ENCODE data around the gene RACK1.

The RACK1 gene

DNA sequence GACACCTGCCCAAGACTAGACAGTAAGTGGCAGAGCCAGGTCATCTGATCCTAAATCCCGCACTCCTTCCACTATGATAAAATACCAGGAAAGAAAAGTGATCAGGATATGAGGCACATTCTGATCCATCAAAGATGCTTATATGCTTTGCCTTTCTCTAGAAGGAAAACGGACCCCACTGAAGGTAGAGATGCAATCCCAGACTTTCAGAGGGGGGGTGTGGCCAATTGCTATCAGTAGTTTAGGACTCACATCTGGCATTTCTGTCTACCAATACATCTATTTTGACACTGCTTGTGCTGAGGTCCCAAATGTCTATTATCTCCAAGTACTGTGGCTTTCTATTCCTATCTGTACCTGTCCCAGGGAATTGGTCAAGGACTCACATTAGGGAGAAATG is 15.6 kb upstream of the RACK1 start:
- DNase-seq, result no peak

DNA sequence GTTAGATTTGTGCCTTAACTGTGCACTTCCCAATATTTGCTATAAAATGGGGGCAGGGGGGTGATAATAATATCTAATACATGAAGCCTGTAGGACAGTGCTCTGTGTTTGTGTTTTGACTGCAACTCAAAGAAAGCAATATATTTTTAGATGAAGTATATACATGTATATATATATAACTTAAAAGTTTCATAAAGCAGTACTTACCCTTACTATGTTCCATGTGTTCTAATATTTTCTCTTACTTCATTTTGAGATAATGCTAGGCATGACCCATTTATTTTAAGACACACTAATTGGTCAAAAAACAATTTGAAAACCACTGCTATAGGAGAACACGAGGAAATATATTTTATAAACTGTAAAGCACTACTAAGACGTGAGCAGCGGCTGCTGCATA is 14.9 kb upstream of the RACK1 start:
- DNase-seq, result no peak

- no peak for DNase-seq
These were observed 12.3 kb upstream of the RACK1 start for GRCh38 chr5:181255836-181256578.

DNA sequence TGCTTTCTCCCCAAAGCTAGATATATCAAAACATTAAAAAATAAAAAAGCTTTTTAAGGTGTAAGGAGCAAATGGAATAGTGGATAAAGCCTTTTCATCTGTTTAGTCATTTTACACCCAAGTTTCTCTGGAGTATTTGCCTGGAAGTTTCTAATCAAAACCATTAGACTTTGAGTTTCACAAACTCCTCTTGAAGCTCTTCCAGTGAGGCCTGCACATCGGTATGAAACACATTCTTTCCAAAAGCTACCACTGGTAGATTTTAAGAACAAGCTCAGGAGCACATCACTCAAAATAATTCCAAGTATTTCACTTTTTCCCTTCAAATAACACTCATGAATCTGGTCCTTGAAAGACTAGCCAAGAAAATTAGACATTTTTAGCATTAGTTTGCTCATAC is 11.6 kb upstream of the RACK1 start:
- DNase-seq, result no peak

GRCh38 chr5:181248277-181248676 is 4.6 kb upstream of the RACK1 start:
- DNase-seq, result no peak

DNA sequence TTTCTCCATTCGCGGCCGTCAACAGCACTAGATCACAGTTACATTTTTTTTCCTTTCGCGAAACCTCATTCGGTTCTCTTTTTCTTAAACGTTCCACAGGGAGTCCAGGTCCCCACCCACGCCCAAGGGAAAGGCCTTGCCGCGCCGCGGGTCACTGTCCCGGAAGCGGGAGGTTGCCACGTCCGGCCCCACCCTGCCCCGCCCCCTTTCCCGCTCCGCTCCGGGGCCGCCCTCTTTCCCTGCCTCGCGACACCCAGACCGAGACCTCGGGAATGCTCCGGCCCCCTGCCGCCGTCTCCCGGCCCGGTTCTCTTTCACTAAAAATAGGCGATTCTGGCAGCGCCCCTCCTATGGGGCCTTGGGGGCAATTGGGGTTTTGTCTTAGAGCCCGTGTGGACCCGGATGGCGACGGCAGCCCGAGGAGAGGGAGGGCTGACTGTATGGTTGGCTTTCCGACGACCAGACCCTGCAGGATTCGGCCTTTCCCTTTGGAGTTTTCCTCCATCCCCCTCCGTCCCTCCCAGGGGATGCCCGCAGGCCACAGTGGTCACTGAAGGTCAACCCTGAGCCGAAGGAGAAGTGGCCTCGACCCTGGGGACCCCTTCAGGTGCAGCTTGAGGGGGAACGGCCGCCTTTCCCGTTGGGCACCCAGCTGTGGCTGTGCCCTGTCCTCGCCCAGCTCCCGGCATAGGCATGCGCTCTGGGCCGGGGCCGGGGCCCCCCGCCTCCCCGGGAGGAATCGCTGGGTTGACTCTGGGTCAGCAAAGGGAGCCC is 2.8 kb upstream of the RACK1 start:
- DNase-seq, result no peak

GRCh38 chr5:181245427-181246275 is 1.9 kb upstream of the RACK1 start:
- DNase-seq, result no peak

- no peak for DNase-seq
These were observed 615 bp downstream of the RACK1 start for GRCh38 chr5:181243018-181243563.

- no peak for DNase-seq
These were observed 1.7 kb downstream of the RACK1 start for GRCh38 chr5:181242031-181242451.

DNA sequence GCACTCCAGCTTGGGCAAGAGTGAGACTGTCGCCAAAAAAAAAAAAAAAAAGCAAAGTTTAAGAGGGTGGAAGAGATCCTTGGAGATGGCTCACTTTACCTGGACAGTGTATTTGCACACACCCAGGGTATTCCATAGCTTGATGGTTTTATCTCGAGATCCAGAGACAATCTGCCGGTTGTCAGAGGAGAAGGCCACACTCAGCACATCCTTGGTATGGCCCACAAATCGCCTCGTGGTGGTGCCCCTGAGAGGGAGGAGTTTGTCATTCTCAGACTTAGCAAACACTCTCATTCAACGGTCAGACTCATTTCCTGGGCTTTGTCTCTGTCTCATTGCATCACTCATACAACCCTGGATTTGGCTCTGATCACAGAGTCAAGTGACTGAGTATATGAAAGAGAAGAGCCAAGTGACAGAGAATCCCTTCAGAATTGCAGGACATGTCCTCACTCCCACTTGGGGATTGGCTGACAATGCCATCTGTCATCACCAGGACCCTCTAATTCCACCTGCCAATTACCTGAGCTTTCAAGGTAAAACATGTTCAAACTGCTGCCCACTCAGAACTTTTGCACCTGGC is 2.2 kb downstream of the RACK1 start:
- no peak for DNase-seq

- no peak for DNase-seq
These were observed 4.5 kb downstream of the RACK1 start for GRCh38 chr5:181239062-181239663.

- no peak for DNase-seq
These were observed 5.8 kb downstream of the RACK1 start for GRCh38 chr5:181237729-181238385.

GRCh38 chr5:181236954-181237641 is 6.6 kb downstream of the RACK1 start:
- DNase-seq, result no peak

DNA sequence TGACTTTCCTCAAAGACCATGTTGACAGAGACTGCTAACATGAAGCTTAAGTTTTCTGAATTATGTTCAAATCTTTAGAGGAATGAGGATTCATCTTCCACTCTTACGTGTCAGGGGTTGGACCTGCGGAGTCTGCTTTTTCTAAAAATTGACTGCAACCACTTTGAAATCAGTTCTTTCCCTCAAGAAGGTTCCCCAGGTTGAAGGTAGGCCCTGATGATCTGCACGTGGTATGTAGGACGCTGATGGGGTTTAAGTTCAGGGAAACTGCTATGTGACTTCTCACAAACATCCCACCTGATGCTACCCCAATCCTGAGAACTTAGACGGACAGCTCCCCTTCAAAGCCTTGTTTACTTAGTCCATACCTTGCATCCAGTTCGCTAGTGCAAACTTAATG is 7.2 kb downstream of the RACK1 start:
- DNase-seq, result no peak

DNA sequence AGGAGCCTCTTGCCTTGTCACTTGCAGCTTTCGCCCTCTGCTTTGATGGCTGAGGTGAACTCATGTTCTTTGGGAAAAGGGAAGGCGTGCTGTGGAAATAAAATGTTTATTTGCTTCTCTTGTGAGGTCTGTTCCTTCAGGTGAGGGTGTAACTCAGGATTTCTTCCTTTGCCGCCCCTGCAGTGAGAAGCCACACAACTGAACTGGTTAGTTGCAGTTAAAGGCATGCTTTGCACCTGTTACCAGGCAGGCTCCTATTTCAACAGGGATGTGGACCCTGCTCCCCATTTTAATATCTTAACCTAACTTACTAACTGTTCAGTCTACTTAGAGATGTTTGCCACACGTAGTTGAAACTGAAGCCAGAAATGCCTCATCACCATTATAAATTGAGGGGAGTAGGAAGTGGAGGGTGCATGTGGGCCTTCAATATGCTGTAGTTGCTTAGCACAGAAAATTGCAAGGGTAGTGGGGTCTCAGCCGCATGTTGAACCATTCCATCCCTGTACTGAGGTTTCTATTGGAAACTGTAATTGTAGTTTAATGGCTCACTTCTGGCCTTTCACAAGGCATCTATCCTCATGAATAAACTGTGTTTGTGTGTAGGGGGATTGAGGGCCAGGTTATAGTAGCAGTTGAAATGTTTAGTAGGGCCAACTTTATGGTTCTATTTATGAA is 7.9 kb downstream of the RACK1 start:
- no peak for DNase-seq

GRCh38 chr5:181235323-181235688 is 8.4 kb downstream of the RACK1 start:
- no peak for DNase-seq

DNA sequence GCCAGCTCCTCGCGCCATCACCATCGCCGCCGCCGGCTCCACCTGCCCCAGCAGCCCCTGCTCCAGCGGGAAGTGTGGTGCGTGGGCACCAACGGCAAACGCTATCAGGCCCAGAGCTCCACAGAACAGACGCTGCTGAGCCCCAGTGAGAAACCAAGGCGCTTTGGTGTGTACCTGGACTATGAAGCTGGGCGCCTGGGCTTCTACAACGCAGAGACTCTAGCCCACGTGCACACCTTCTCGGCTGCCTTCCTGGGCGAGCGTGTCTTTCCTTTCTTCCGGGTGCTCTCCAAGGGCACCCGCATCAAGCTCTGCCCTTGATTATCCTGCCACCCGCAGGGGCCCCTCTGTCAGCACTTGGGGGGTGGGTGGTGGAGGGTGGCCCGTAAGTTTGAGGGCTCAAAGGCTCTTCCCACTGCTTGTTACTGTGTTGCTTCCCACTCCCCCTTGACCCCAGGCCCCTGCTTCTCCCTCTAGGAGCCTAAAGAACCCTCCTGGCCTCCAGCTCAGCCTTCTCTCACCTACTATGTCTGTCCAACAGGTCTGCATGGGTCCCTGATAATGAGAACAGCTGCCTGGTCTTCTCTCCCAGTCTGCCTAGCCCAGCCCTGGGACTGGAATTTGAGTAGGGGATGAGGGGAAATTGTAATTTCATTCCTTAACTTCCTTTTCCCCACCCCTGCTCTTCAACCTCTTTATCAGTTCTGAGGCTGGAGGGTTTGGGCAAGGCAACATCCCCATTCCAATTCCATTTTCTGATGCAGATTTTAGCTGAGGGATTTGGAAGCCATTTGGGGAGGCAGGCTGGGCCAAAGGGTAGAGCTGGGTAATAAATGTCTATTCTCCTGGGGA is 9.0 kb downstream of the RACK1 start:
- no peak for DNase-seq

DNA sequence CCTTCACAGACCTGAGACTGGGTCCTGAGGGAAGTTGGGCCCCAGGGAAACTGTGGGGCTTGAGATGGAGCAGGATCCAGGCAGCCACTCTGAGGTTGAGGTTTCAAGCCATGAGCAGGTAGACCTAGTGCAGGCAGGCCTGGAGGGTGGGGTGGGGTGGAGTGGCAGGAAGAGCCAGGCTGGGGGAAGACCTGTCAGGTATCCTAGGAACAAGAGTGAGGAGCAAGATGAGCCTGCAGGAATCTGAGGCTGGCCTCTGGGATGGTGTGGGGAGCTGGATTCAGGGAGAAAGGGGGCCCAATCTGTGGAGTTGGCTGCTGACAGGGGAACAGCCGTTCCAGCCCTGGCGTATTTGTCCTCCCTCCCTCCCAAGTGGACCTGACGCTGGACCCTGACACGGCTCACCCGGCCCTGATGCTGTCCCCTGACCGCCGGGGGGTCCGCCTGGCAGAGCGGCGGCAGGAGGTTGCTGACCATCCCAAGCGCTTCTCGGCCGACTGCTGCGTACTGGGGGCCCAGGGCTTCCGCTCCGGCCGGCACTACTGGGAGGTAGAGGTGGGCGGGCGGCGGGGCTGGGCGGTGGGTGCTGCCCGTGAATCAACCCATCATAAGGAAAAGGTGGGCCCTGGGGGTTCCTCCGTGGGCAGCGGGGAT is 9.8 kb downstream of the RACK1 start:
- DNase-seq, result no peak

Measured in NCI-H2171 treated with DMSO at 0.1 percent for 48 hours (cell line).